Smooth muscle cell (in vitro differentiated cells): ENCODE data around the gene RASGRF1. TPM values are rescaled to one million over a fixed set of nuclear protein-coding genes. Genes with fewer than 3 reads are reported as not detected.
A peak's percentile ranks its signal among the peaks of the same experiment; 100 is the strongest.

Experiments
- DNase-seq: peaks from one replicate; lab custom pipeline; 2025; ENCODE audit not compliant: unreplicated experiment; lab: John Stamatoyannopoulos, UW
- H2AFZ ChIP-seq: fragments of 200-600 bp; sonication (generic); 2 replicates; pipeline ENCODE4 v1.6.0; 2016; ENCODE audit warnings: antibody characterized with exemption, low read depth, mild to moderate bottlenecking
- H3F3A ChIP-seq: fragments of 200-600 bp; sonication (generic); 2 replicates; pipeline ENCODE4 v1.6.0; 2017; ENCODE audit warnings: antibody characterized with exemption, low read depth
- H3K27ac ChIP-seq: fragments of 200-600 bp; sonication (generic); 2 replicates; pipeline ENCODE4 v1.5.1; 2016; ENCODE audit warnings: low read depth, mild to moderate bottlenecking
- H3K27me3 ChIP-seq: fragments of 200-600 bp; sonication (generic); 2 replicates; pipeline ENCODE4 v1.6.1; 2016; ENCODE audit warnings: low read depth, mild to moderate bottlenecking
- H3K36me3 ChIP-seq: fragments of 200-600 bp; sonication (generic); 2 replicates; pipeline ENCODE4 v1.5.1; 2016; ENCODE audit warnings: low read depth
- H3K4me1 ChIP-seq: fragments of 200-600 bp; sonication (generic); 2 replicates; pipeline ENCODE4 v1.5.1; 2016; ENCODE audit warnings: low read depth
- H3K4me2 ChIP-seq: fragments of 200-600 bp; sonication (generic); 2 replicates; pipeline ENCODE4 v1.6.0; 2016; ENCODE audit warnings: mild to moderate bottlenecking
- H3K4me3 ChIP-seq: fragments of 200-600 bp; sonication (generic); 2 replicates; pipeline ENCODE4 v1.5.1; 2016; ENCODE audit warnings: mild to moderate bottlenecking
- H3K79me2 ChIP-seq: fragments of 200-600 bp; sonication (generic); 2 replicates; pipeline ENCODE4 v1.6.0; 2016; ENCODE audit warnings: low read depth, mild to moderate bottlenecking
- H3K9ac ChIP-seq: fragments of 200-600 bp; sonication (generic); 2 replicates; pipeline ENCODE4 v1.6.0; 2016; ENCODE audit warnings: low read depth
- H3K9me3 ChIP-seq: fragments of 200-600 bp; sonication (generic); replicated peaks from 2 replicates; pipeline ENCODE4 v1.5.1; 2016; ENCODE audit warnings: low read depth
- H4K20me1 ChIP-seq: fragments of 200-600 bp; sonication (generic); 2 replicates; pipeline ENCODE4 v1.6.0; 2016; ENCODE audit warnings: low read depth
- WGBS: methylation state at CpG from one replicate; pipeline ENCODE4 v1.1.7; 2016; ENCODE audit warnings: low lambda C conversion rate; 5-methylcytosine and 5-hydroxymethylcytosine counted together
- polyA plus RNA-seq: library from polyadenylated mRNA; unstranded; fragments of >200 nt; fragmentation: Nextera tagmentation; extraction: Ambion mirVana; gene quantifications from 2 replicates; pipeline ENCODE4 v1.2.1, GENCODE V29; 2016
- total RNA-seq: library from RNA; depleted of rRNA; stranded (reverse); fragments of >200 nt; gene quantifications from 2 replicates; pipeline ENCODE4 v1.2.3, GENCODE V29; 2014
- TF ChIP-seq, protein P1 (sequence below): fragments of 200-600 bp; sonication (generic); IDR thresholded peaks from 2 replicates; pipeline ENCODE4 v1.5.1; 2017; ENCODE audit warnings: borderline replicate concordance, mild to moderate bottlenecking, antibody characterized with exemption; ENCODE audit not compliant: insufficient read depth, poor library complexity, severe bottlenecking

RASGRF1 gene
- total and polyA plus RNA-seq, 2 experiments from 2014 or later: 0.17 to 0.22 TPM

GRCh38 chr15:78991476-78991875 lies 99.1 kb downstream of the RASGRF1 start:
- Histone ChIP-seq H3K4me2 (no peak overlapping the region), H3K4me3 (no peak overlapping the region), H3K36me3 (no peaks in the 10 kb centered on the region), H3K27ac (no peak overlapping the region), H3K9ac (no peak overlapping the region), H2AFZ (no peak overlapping the region), H3K27me3 (no peaks in the 10 kb centered on the region), H4K20me1 (no peaks in the 10 kb centered on the region), H3K9me3 (no peaks in the 10 kb centered on the region), H3K4me1 (no peaks in the 10 kb centered on the region), H3K79me2 (no peaks in the 10 kb centered on the region), H3F3A (peaks cover 10% of the 10 kb centered on the region)
- WGBS: 46% methylated on average over 10 of the region's 10 CpGs
- TF ChIP-seq, protein P1, sequence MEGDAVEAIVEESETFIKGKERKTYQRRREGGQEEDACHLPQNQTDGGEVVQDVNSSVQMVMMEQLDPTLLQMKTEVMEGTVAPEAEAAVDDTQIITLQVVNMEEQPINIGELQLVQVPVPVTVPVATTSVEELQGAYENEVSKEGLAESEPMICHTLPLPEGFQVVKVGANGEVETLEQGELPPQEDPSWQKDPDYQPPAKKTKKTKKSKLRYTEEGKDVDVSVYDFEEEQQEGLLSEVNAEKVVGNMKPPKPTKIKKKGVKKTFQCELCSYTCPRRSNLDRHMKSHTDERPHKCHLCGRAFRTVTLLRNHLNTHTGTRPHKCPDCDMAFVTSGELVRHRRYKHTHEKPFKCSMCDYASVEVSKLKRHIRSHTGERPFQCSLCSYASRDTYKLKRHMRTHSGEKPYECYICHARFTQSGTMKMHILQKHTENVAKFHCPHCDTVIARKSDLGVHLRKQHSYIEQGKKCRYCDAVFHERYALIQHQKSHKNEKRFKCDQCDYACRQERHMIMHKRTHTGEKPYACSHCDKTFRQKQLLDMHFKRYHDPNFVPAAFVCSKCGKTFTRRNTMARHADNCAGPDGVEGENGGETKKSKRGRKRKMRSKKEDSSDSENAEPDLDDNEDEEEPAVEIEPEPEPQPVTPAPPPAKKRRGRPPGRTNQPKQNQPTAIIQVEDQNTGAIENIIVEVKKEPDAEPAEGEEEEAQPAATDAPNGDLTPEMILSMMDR: no peak
- no peak for DNase-seq

DNA sequence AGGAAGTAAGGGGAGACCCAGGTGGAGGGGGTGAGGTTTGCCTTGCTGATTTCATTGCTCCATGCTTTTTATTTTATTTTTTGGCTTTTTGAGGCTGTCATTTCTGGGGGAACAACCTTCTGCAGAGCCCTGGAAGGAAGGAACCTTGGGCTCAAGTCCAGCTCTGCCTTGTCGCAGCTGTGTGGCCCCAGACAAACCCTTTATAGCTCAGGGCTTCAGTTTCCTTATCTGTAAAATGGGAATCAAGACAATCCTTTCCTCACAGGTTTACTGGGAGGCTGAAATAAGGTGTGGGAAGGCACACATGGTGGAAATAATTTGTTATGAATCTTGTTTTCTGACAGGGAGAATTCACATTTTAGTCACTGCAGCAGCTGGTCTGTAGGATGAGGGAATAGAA lies 100.3 kb downstream of the RASGRF1 start:
- Histone ChIP-seq H3K36me3 (no peaks in the 10 kb centered on the region), H3K27me3 (no peaks in the 10 kb centered on the region), H3F3A (peaks cover 10% of the 10 kb centered on the region), H2AFZ (no peak overlapping the region), H3K4me1 (no peaks in the 10 kb centered on the region), H3K4me2 (peak overlapping the region; percentile 57), H3K9me3 (no peaks in the 10 kb centered on the region), H3K79me2 (no peaks in the 10 kb centered on the region), H3K4me3 (no peak overlapping the region), H3K27ac (peak overlapping the region; percentile 80), H3K9ac (no peak overlapping the region), H4K20me1 (no peaks in the 10 kb centered on the region)
- no peak for DNase-seq
- TF ChIP-seq, protein P1: no peak
- 72% methylated on average over 1 of the region's 1 CpG for WGBS

DNA sequence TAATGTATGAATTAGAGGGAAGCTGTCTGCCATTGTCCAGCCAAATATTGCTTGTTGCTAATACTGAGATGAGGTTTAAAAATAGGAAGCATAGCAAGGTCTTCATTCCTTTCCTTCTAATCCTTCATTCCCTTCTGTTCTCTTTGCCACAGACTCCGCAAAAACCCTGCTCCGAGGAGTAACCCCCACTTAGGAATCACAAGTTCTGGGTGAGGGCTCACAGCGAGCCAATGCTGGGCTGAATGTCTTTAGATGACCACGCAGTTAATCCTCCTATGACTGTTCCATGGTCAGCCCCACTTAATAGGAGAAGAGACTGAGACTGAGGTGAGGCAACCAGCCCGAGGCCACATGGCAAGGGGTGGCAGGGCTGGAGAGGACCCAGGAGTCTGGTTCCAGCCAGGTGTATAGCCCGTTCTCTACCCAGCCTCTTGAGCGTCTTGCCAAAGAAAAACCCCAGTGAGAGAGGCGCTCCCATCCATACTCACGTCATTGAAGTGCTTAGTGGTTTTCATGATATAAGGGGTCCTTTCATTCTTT lies 100.8 kb downstream of the RASGRF1 start:
- H3K9ac ChIP-seq: peak overlapping the region; percentile 37
- H3K36me3 ChIP-seq: no peaks in the 10 kb centered on the region
- peak overlapping the region; percentile 80 for H3K27ac ChIP-seq
- peak overlapping the region; percentile 57 for H3K4me2 ChIP-seq
- DNase-seq: no peak
- 68% methylated on average over 9 of the region's 9 CpGs for WGBS
- H3K4me3 ChIP-seq: no peak overlapping the region
- no peaks in the 10 kb centered on the region for H4K20me1 ChIP-seq
- no peak overlapping the region for H2AFZ ChIP-seq
- no peaks in the 10 kb centered on the region for H3K27me3 ChIP-seq
- H3K4me1 ChIP-seq: no peaks in the 10 kb centered on the region
- TF ChIP-seq, protein P1: no peak
- H3K79me2 ChIP-seq: no peaks in the 10 kb centered on the region
- no peaks in the 10 kb centered on the region for H3K9me3 ChIP-seq
- peaks cover 10% of the 10 kb centered on the region for H3F3A ChIP-seq

DNA sequence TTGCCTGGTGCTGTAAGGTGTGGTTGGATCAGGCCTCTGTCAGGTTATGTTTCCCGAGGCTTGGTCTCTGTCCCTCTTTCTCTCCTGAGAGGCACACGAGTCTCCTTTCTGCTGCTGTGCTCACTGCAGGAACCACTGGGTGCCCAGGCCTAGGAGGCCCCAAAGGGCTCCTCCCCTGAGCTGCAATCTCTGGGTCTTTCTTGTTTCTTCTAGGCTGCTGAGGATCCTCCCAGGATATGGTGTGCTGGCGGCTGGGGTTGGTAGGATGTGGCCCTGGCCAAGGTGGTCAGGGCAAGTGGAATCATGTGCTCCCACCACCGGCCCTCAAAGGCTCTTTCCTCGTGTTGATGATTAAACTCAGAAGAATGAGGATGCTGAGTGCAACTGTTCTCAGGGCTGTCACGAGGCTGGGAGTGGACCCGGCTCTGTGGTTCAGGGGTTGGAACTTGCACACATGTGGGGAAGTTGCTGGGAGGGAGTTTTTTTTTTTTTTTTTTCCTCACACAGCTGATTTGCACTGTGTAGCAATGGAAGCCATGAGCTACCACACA lies 102.1 kb downstream of the RASGRF1 start:
- peak; percentile 17 for DNase-seq

More for the DNA sequence above, 102.1 kb downstream of the RASGRF1 start:
- 20% methylated on average over 7 of the region's 7 CpGs for WGBS
- Histone ChIP-seq H3K79me2 (no peaks in the 10 kb centered on the region), H2AFZ (no peak overlapping the region), H3K9ac (peak overlapping the region; percentile 8), H3K27ac (peak overlapping the region; percentile 80), H3K4me2 (peak overlapping the region; percentile 57), H3K36me3 (no peaks in the 10 kb centered on the region), H3K4me3 (no peak overlapping the region), H3K27me3 (no peaks in the 10 kb centered on the region), H3F3A (peaks cover 10% of the 10 kb centered on the region), H3K9me3 (no peaks in the 10 kb centered on the region), H3K4me1 (no peaks in the 10 kb centered on the region), H4K20me1 (no peaks in the 10 kb centered on the region)
- TF ChIP-seq, protein P1: no peak
